Measurements from ENCODE around the gene CSNK1E.

The CSNK1E gene

GRCh38 chr22:38305471-38306448 lies 11.5 kb downstream of the CSNK1E start:
- no peak for DNase-seq (ENCODE audit: low read depth)

GRCh38 chr22:38304526-38304925 lies 12.7 kb downstream of the CSNK1E start:
- DNase-seq (ENCODE audit: low read depth) = no peak

DNA sequence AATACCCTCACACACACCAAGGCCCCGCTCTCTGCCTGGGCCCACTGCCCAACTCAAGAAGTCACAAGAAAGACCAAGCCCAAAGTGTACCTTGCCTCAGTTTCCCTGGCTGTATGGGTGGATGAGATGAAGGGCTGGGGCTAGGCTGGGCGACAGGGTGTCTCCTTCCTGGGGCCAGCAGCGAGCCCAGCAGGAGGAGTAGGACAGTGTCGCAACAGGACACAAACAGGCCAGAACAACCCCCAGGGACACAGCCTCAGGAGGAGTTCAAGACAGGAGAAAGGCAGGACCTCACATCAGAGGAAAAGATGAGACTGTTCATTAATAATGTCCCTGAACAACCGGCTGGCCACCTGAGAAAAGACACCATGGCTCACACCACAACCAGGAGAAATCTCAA lies 13.3 kb downstream of the CSNK1E start:
- DNase-seq (ENCODE audit: low read depth) = no peak

DNA sequence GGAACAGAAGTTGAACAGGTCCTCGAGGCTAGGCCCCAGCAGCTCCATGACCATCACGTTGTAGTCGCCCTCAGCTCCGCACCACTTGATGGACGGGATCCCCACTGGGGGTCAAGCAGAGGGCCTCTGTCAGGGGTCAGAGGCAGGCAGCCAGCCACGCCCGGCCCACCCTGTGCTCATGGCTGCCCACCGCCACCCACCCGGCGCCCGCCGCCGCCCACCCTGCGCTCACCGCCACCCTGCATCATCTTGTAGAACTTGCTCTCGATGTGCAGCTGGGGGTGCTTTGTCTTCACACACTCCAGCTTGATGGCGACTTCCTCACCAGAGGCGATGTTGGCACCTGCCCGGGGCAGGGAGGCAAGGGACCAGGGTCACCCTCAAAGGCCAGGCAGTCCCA lies 14.3 kb downstream of the CSNK1E start:
- no peak for DNase-seq (ENCODE audit: low read depth)

- no peak for DNase-seq (ENCODE audit: low read depth)
These were observed 16.3 kb downstream of the CSNK1E start for GRCh38 chr22:38300946-38301345.

- DNase-seq (ENCODE audit: low read depth) = no peak
These were observed 16.9 kb downstream of the CSNK1E start for GRCh38 chr22:38300197-38300945.

- DNase-seq (ENCODE audit: low read depth) = no peak
These were observed 17.5 kb downstream of the CSNK1E start for GRCh38 chr22:38299770-38300102.

GRCh38 chr22:38298312-38299005 lies 18.8 kb downstream of the CSNK1E start:
- no peak for DNase-seq (ENCODE audit: low read depth)

GRCh38 chr22:38296372-38296771 lies 20.9 kb downstream of the CSNK1E start:
- no peak for DNase-seq (ENCODE audit: low read depth)

- no peak for DNase-seq (ENCODE audit: low read depth)
These were observed 21.4 kb downstream of the CSNK1E start for GRCh38 chr22:38295863-38296262.

GRCh38 chr22:38295339-38295738 lies 21.9 kb downstream of the CSNK1E start:
- DNase-seq (ENCODE audit: low read depth) = no peak

- no peak for DNase-seq (ENCODE audit: low read depth)
These were observed 23.0 kb downstream of the CSNK1E start for GRCh38 chr22:38294193-38294592.

DNA sequence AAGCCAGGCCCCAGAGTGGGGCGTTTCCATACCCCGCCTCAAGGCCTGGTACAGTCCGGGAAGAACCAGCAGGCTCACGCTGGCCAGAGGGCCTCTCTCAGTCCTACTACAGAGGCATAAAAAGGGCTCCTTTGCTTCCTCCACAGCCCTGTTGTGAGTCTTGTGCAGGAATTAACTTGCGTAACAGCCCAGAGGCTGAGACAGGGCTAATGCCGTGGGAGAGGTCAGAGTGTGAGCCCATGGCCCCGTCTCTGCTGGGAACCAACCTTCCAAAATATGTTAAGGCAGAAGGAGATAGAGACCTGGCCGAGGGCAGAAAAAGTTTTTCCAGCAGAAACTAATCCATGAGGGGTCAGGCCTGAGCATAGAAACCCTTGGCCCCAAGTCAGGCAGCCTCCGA lies 24.5 kb downstream of the CSNK1E start:
- DNase-seq (ENCODE audit: low read depth) = no peak

DNA sequence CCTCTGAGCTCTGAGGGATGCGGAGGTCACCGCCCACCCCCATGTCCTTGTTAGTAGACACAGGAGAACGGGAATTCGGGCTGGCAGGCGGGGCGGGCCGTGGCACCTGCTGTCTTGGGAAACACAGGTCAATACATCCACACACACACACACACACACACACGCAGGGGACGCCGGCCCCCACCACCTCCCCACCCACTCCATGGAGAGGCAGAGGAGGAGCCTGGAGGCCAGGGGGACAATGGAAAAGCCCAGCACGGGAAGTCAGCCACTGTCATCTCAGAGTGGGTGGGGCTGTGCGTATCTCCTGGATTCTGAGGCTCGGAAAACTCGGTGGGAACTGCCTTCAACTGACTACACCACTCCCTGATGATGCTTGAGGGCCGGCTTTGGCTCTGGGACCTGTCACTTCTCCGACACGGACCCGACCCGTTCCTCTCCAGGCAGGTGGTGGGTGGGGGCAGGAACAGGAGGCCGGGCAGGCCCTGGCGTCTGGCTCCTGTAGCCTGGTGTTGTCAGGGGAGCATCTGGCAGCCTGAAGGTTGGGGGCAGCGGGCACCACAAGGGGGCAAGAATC lies 25.9 kb downstream of the CSNK1E start:
- no peak for DNase-seq (ENCODE audit: low read depth)

GRCh38 chr22:38290347-38290746 lies 26.9 kb downstream of the CSNK1E start:
- DNase-seq (ENCODE audit: low read depth) = no peak

DNA sequence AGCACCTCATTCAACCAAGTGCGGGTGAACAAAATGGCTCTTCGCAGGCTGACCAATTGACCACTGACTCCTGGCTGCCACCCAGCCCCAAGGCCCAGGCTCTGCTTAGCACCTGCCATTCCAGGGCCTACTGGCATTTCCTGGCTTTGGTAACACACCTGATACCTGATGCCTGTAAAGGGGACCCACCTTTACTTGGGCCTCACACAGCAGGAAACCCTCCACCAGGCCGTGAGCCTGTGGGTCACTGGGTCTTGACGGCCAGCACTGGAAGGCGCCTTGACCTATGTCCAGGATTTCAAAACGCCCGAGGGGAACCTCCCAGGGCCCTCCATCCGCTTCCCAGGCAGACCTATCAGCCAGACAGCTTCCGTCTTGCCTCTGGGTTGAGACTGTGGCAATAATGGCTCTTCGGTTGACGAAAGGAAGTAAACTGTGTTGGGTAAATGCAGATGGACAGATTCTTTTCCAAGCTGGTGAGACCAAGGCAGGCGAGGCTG lies 27.6 kb downstream of the CSNK1E start:
- no peak for DNase-seq (ENCODE audit: low read depth)

DNA sequence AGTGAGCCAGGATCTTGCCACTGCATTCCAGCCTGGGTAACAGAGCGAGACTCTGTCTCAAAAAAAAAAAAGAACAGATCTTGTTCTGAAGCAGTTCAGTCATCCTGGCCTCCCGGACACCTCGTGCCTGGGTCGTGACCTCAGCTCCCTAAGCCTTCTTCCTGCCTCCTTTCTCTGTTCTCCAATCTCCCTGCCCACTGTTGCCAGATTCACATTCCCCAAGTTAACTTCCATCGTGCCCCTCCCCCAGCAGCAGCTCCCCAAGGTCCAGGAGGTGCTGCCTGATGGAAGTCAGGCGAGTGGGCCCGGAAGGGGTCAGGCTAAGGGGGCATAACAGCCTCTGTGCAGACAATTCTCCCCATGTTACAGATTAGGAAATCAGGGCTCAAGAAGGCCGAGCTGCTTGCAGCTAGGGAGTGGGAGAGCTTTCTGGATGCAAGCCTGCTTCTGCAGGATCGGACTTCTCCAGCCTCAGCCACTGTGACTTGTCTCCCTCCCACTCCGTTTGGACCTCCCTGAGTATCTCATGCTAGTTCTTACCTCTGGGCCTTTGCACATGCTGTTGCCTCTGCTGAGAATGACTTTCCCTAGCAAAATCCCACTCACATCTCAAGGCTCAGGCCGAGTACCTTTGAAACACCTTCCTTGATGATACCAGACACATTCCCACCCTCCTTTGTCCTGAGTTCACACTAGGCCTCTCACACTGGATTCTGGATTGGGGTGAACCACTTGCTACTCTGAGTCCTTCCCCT lies 30.1 kb downstream of the CSNK1E start:
- no peak for DNase-seq (ENCODE audit: low read depth)

- no peak for DNase-seq (ENCODE audit: low read depth)
These were observed 32.2 kb downstream of the CSNK1E start for GRCh38 chr22:38285018-38285417.

DNA sequence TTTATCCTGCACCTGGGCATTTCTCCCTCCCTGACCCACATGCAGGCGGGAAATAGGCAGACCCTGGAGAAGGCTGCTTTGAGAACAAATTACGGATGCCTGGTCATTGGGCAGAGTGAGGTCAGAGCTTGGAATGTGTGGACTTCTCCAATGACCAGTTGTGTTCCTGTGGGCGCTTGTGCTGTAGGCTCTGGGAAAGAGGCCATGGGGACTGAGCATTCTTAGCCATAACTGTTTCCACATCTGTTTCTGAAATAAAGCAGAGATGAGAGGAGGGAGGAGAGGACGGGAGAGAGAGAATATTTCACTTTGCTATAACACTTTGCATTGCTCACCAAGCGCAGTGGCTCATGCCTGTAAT lies 33.2 kb downstream of the CSNK1E start:
- no peak for DNase-seq (ENCODE audit: low read depth)

GRCh38 chr22:38282397-38282796 lies 34.8 kb downstream of the CSNK1E start:
- DNase-seq (ENCODE audit: low read depth) = no peak

GRCh38 chr22:38276166-38276565 lies 41.1 kb downstream of the CSNK1E start:
- DNase-seq (ENCODE audit: low read depth) = no peak
